Astrocyte of the spinal cord (primary cell): ENCODE results near the gene BDNF.
A peak's percentile ranks its signal among the peaks of the same experiment; 100 is the strongest.

Experiments
- DNase-seq: peaks from one replicate; pipeline ENCODE4 v3.0.0; 2011; ENCODE audit warnings: low read depth, low spot score
- H3K4me3 ChIP-seq: 2 replicates; pipeline ENCODE4 v1.5.1; 2011; ENCODE audit warnings: low read depth, mild to moderate bottlenecking, low read length, moderate library complexity
- CTCF ChIP-seq: IDR thresholded peaks from 2 replicates; pipeline ENCODE4 v1.5.1; 2012; ENCODE audit warnings: low read depth, mild to moderate bottlenecking, low read length, inconsistent platforms
- in situ Hi-C: cut with HindIII; loops from 2 replicates; pipeline ENCODE4 v1.10.0; 2017; ENCODE audit warnings: low sequenced_read_pairs

Gene BDNF

GRCh38 chr11:27701355-27702105, 1.3 kb upstream of the BDNF start:
- H3K4me3 ChIP-seq, result peak overlapping the region; percentile 85
- DNase-seq, result peak; percentile 83

GRCh38 chr11:27699926-27700350, 317 bp downstream of the BDNF start:
- in situ Hi-C loops, result loop anchor here (25.0 kb wide), 1 partner anchor 1637 kb away; no protein-coding TSS in a partner anchor
- H3K4me3 ChIP-seq, result peak overlapping the region; percentile 85
- TF ChIP-seq CTCF, result no peak
- DNase-seq, result no peak

More at GRCh38 chr11:27701355-27702105, 1.3 kb upstream of the BDNF start:
- TF ChIP-seq CTCF, result peak; percentile 38
- in situ Hi-C loops, result loop anchor here (25.0 kb wide), 1 partner anchor 1636 kb away; no protein-coding TSS in a partner anchor

- TF ChIP-seq CTCF, result no peak
- H3K4me3 ChIP-seq, result peak overlapping the region; percentile 85
- in situ Hi-C loops, result no loop called here
- peak; percentile 40 for DNase-seq
Measured at GRCh38 chr11:27699242-27699925, 871 bp downstream of the BDNF start.

- peak overlapping the region; percentile 85 for H3K4me3 ChIP-seq
- peak; percentile 94 for DNase-seq
- in situ Hi-C loops, result no loop called here
- peak; percentile 83 for TF ChIP-seq CTCF
Measured at GRCh38 chr11:27698872-27699241, 1.4 kb downstream of the BDNF start.

- no peak for TF ChIP-seq CTCF
- in situ Hi-C loops, result no loop called here
- DNase-seq, result peak; percentile 41
- H3K4me3 ChIP-seq, result peak overlapping the region; percentile 85
Measured at GRCh38 chr11:27697679-27698275, 2.5 kb downstream of the BDNF start.

- peak; percentile 42 for DNase-seq
- TF ChIP-seq CTCF, result no peak
Measured at GRCh38 chr11:27696961-27697360, 3.3 kb downstream of the BDNF start.

More at GRCh38 chr11:27696961-27697360, 3.3 kb downstream of the BDNF start:
- in situ Hi-C loops, result no loop called here
- H3K4me3 ChIP-seq, result peak overlapping the region; percentile 85
